IMR-90 (cell line): ENCODE measurements around the gene DLD. TPM values are rescaled to one million over a fixed set of nuclear protein-coding genes. Genes with fewer than 3 reads are reported as not detected.

Experiments
- ATAC-seq: fragments of 200-7000 bp; cut with Tn5 transposase; 2 replicates; pipeline ENCODE4 v1.9.1; 2020; ENCODE audit warnings: low read depth, mild to moderate bottlenecking, moderate library complexity
- BruUV-seq: library from RNA; stranded (reverse); fragments of 400-500 nt; replicated peaks from 2 replicates; lab custom pipeline; 2021; lab: Mats Ljungman, UMichigan
- CTCF ChIA-PET: fragments of 300-600 bp; formaldehyde crosslinking; extraction: SDS; loops from one replicate; lab custom pipeline; 2021; ENCODE audit warnings: antibody characterized with exemption; lab: Yijun Ruan, JAX
- POLR2A ChIA-PET: fragments of 300-600 bp; sonication (Branson Sonifier 250); formaldehyde crosslinking; loops from one replicate; lab custom pipeline; 2022; ENCODE audit warnings: antibody characterized with exemption; ENCODE audit not compliant: unreplicated experiment; lab: Charles Lee
- DNase-seq: peaks from one replicate; pipeline ENCODE4 v3.0.0; 2013
- H2AFZ ChIP-seq: replicated peaks from 2 replicates; pipeline ENCODE3; 2013; ENCODE audit warnings: low read length, mild to moderate bottlenecking; ENCODE audit not compliant: poor library complexity
- H2AK5ac ChIP-seq: 2 replicates; pipeline ENCODE4 v1.6.1; 2013; ENCODE audit warnings: low read depth, low read length, inconsistent platforms
- H2AK9ac ChIP-seq: replicated peaks from 2 replicates; pipeline ENCODE3; 2013; ENCODE audit warnings: mild to moderate bottlenecking, low read depth, low read length, moderate library complexity; ENCODE audit not compliant: poor library complexity
- H2BK120ac ChIP-seq: 2 replicates; pipeline ENCODE4 v1.6.1; 2013; ENCODE audit warnings: low read depth, low read length, inconsistent platforms
- H2BK15ac ChIP-seq: 3 replicates; pipeline ENCODE4 v1.6.1; 2013; ENCODE audit warnings: low read depth, low read length, inconsistent platforms
- H2BK20ac ChIP-seq: 2 replicates; pipeline ENCODE4 v1.6.1; 2013; ENCODE audit warnings: low read depth, mild to moderate bottlenecking, inconsistent platforms, low read length, moderate library complexity
- H2BK5ac ChIP-seq: 2 replicates; pipeline ENCODE4 v1.6.1; 2013; ENCODE audit warnings: mild to moderate bottlenecking, low read depth, low read length, inconsistent platforms; ENCODE audit not compliant: poor library complexity, severe bottlenecking
- H3K14ac ChIP-seq: replicated peaks from 2 replicates; pipeline ENCODE4 v1.6.1; 2013; ENCODE audit warnings: low read depth, low read length, inconsistent platforms
- H3K18ac ChIP-seq: 2 replicates; pipeline ENCODE4 v1.6.1; 2013; ENCODE audit warnings: low read depth, low read length, control low read depth
- H3K23ac ChIP-seq: 2 replicates; pipeline ENCODE4 v1.6.1; 2013; ENCODE audit warnings: low read depth, low read length, inconsistent platforms
- H3K27ac ChIP-seq: 2 replicates; pipeline ENCODE4 v1.5.1; 2013; ENCODE audit warnings: mild to moderate bottlenecking, control low read depth, low read length; ENCODE audit not compliant: insufficient read depth
- H3K27me3 ChIP-seq: 2 replicates; pipeline ENCODE4 v1.6.1; 2013; ENCODE audit warnings: low read length; ENCODE audit not compliant: control insufficient read depth, insufficient read depth
- H3K36me3 ChIP-seq: 2 replicates; pipeline ENCODE4 v1.6.1; 2013; ENCODE audit warnings: low read length, mixed read lengths; ENCODE audit not compliant: control insufficient read depth, insufficient read depth
- H3K4ac ChIP-seq: 2 replicates; pipeline ENCODE4 v1.6.1; 2013; ENCODE audit warnings: low read depth, low read length, inconsistent platforms
- H3K4me1 ChIP-seq: 2 replicates; pipeline ENCODE4 v1.6.1; 2013; ENCODE audit warnings: low read length, mixed read lengths; ENCODE audit not compliant: control insufficient read depth, insufficient read depth
- H3K4me2 ChIP-seq: 2 replicates; pipeline ENCODE4 v1.6.1; 2013; ENCODE audit warnings: low read depth, mild to moderate bottlenecking, control low read depth, low read length, moderate library complexity
- H3K4me3 ChIP-seq: 2 replicates; pipeline ENCODE4 v1.5.1; 2013; ENCODE audit warnings: low read depth, mild to moderate bottlenecking, control low read depth, low read length, moderate library complexity; ENCODE audit not compliant: insufficient read depth
- H3K56ac ChIP-seq: 2 replicates; pipeline ENCODE4 v1.6.1; 2013; ENCODE audit warnings: low read length, inconsistent platforms; ENCODE audit not compliant: insufficient read depth; ENCODE audit errors: extremely low read depth
- H3K79me1 ChIP-seq, 2 experiments: 2 replicates each; pipeline ENCODE4 v1.6.1; 2013; ENCODE audit warnings: low read length in 2 of 2, inconsistent platforms in 1 of 2, low read depth in 1 of 2
- H3K9ac ChIP-seq: 2 replicates; pipeline ENCODE4 v1.6.1; 2013; ENCODE audit warnings: low read depth, low read length, control low read depth
- H3K9me1 ChIP-seq: 2 replicates; pipeline ENCODE4 v1.6.1; 2013; ENCODE audit warnings: low read length, inconsistent platforms; ENCODE audit not compliant: insufficient read depth
- H3K9me3 ChIP-seq: 2 replicates; pipeline ENCODE4 v1.6.1; 2013; ENCODE audit warnings: low read length; ENCODE audit not compliant: control insufficient read depth, insufficient read depth
- H4K20me1 ChIP-seq: 2 replicates; pipeline ENCODE4 v1.6.1; 2013; ENCODE audit warnings: low read length, inconsistent platforms; ENCODE audit not compliant: insufficient read depth
- H4K5ac ChIP-seq: 2 replicates; pipeline ENCODE4 v1.6.1; 2013; ENCODE audit warnings: mild to moderate bottlenecking, low read depth, low read length, control low read depth
- H4K8ac ChIP-seq, 2 experiments: 2 replicates each; pipeline ENCODE4 v1.6.1; 2013; ENCODE audit warnings: low read depth in 2 of 2, low read length in 2 of 2, control low read depth in 1 of 2, inconsistent platforms in 1 of 2
- H4K91ac ChIP-seq: 2 replicates; pipeline ENCODE4 v1.6.1; 2013; ENCODE audit warnings: low read depth, low read length, inconsistent platforms; ENCODE audit not compliant: insufficient read depth
- BHLHE40 ChIP-seq: fragments of 150-350 bp; IDR thresholded peaks from 2 replicates; pipeline ENCODE4 v1.6.1; 2016; ENCODE audit warnings: mild to moderate bottlenecking, low read depth, low read length
- CEBPB ChIP-seq: IDR thresholded peaks from 2 replicates; pipeline ENCODE4 v1.6.1; 2012; ENCODE audit warnings: low read depth, low read length, improper control_type of control experiment
- CHD1 ChIP-seq: IDR thresholded peaks from 2 replicates; pipeline ENCODE4 v1.6.1; 2012; ENCODE audit warnings: low read depth, low read length, improper control_type of control experiment
- FOS ChIP-seq: fragments of 150-350 bp; IDR thresholded peaks from 2 replicates; pipeline ENCODE4 v1.6.1; 2016; ENCODE audit warnings: low read depth, low read length
- MAFK ChIP-seq: IDR thresholded peaks from 2 replicates; pipeline ENCODE4 v1.6.1; 2012; ENCODE audit warnings: low read depth, low read length, improper control_type of control experiment
- MAZ ChIP-seq: IDR thresholded peaks from 2 replicates; pipeline ENCODE4 v1.6.1; 2012; ENCODE audit warnings: low read depth, mild to moderate bottlenecking, low read length, improper control_type of control experiment, moderate library complexity, borderline replicate concordance
- MXI1 ChIP-seq: IDR thresholded peaks from 2 replicates; pipeline ENCODE4 v1.6.1; 2012; ENCODE audit warnings: low read depth, mild to moderate bottlenecking, low read length, moderate library complexity, borderline replicate concordance
- NFE2L2 ChIP-seq: fragments of 150-350 bp; IDR thresholded peaks from 2 replicates; pipeline ENCODE4 v1.6.1; 2016; ENCODE audit warnings: low read depth, mild to moderate bottlenecking, low read length
- POLR2A ChIP-seq: IDR thresholded peaks from 2 replicates; pipeline ENCODE4 v1.6.1; 2012; ENCODE audit warnings: mild to moderate bottlenecking, low read depth, low read length
- RAD21 ChIP-seq: IDR thresholded peaks from 2 replicates; pipeline ENCODE4 v1.6.1; 2012; ENCODE audit warnings: low read length, improper control_type of control experiment
- RCOR1 ChIP-seq: IDR thresholded peaks from 2 replicates; pipeline ENCODE4 v1.6.1; 2012; ENCODE audit warnings: mild to moderate bottlenecking, low read length, improper control_type of control experiment; ENCODE audit not compliant: insufficient replicate concordance
- RFX5 ChIP-seq: IDR thresholded peaks from 2 replicates; pipeline ENCODE4 v1.8.0; 2012; ENCODE audit warnings: low read depth, mild to moderate bottlenecking, low read length, moderate library complexity
- SMC3 ChIP-seq: fragments of 150-350 bp; IDR thresholded peaks from 2 replicates; pipeline ENCODE4 v1.6.1; 2016; ENCODE audit warnings: low read depth, mild to moderate bottlenecking, antibody characterized with exemption, low read length, moderate library complexity
- WGBS, 2 experiments: methylation state at CpG; one replicate each; pipeline versions ENCODE4 v1.1.5 to v1.1.7; 2013; ENCODE audit warnings: missing lambda C conversion rate in 2 of 2; ENCODE audit not compliant: insufficient read length in 1 of 2; ENCODE audit errors: extremely low coverage in 2 of 2; 5-methylcytosine and 5-hydroxymethylcytosine counted together
- dilution Hi-C: fragments of 300-500 bp; cut with HindIII; formaldehyde crosslinking; loops from one replicate; pipeline ENCODE4 v1.14.3; 2018; ENCODE audit warnings: low sequenced_read_pairs; ENCODE audit not compliant: unreplicated experiment
- in situ Hi-C: fragments of 300-500 bp; cut with MboI; formaldehyde crosslinking; loops from 3 replicates; pipeline ENCODE4 v1.14.3; 2019; ENCODE audit warnings: low sequenced_read_pairs, inconsistent platforms, mixed read lengths
- intact Hi-C: fragments of 100-400 bp; cut with micrococcal nuclease; formaldehyde crosslinking; loops from 2 replicates; pipeline ENCODE4 v1.10.0; 2022
- polyA plus RNA-seq, 3 experiments: library from polyadenylated mRNA; depleted of rRNA; stranded (reverse); fragments of >200 nt; gene quantifications; 2 replicates each; pipeline ENCODE4 v1.2.3, GENCODE V29; 2012; ENCODE audit warnings: low replicate concordance in 1 of 3
- total RNA-seq: library from RNA; depleted of rRNA; stranded (reverse); fragments of >200 nt; gene quantifications from 2 replicates; pipeline ENCODE4 v1.2.3, GENCODE V29; 2012
- TF ChIP-seq, protein P1 (sequence below): conservative IDR thresholded peaks from 2 replicates; pipeline ENCODE4 v1.5.1; 2012; ENCODE audit warnings: mild to moderate bottlenecking, low read depth, low read length, improper control_type of control experiment
- TF ChIP-seq, protein P2 (sequence below): fragments of 150-350 bp; IDR thresholded peaks from 2 replicates; pipeline ENCODE4 v1.6.1; 2017; ENCODE audit warnings: mild to moderate bottlenecking, antibody characterized with exemption, low read length, low read depth
- TF ChIP-seq, protein P3 (sequence below): fragments of 150-350 bp; IDR thresholded peaks from 2 replicates; pipeline ENCODE4 v1.6.1; 2016; ENCODE audit warnings: low read depth, mild to moderate bottlenecking, low read length, moderate library complexity, borderline replicate concordance

DLD gene
- total and polyA plus RNA-seq, 2 of the 4 experiments (the other 2 are of a cell fraction), result 121 to 361 TPM

DNA sequence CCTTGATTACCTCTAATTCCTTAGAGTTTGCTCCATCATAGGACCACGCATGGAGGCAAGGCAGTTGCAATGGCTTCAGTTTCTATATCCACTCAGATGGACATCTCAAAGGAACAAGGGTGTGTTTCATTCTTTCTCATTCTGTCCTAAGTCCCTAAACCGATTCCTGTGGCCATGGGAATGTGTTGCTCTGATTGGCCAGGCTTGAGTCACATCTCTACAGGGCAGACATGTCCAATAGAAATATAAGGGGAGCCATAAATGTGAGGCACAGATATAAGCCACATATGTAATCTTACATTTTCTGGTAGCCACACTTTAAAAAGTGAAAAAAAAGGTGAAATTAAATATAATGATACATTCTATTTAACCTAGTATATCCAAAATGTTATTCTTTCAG is 16.9 kb upstream of the DLD start:
- dilution Hi-C loops (no loop called here), intact Hi-C loops (loop anchor here (1.0 to 10.0 kb wide), 3 partner anchors 131 to 669 kb away; no protein-coding TSS in a partner anchor), in situ Hi-C loops (loop anchor here (5.0 to 10.0 kb wide), 2 partner anchors 129 to 412 kb away; partner anchors contain the start of gene CBLL1)
- H3K56ac ChIP-seq, result no peak overlapping the region
- H3K4me1 ChIP-seq, result no peaks in the 10 kb centered on the region
- ChIA-PET CTCF (interaction anchor here (1.2 to 1.3 kb wide), 3 partner anchors 16 to 411 kb away, joined by 4 to 13 read pairs (median 12); partner anchors contain the start of gene CBLL1), POLR2A (no interaction called here)
- no peaks in the 10 kb centered on the region for H3K9me3 ChIP-seq
- no peak overlapping the region for H2AK5ac ChIP-seq
- peaks cover 15% of the 10 kb centered on the region for H3K27me3 ChIP-seq
- H3K9me1 ChIP-seq, result no peaks in the 10 kb centered on the region
- no peak overlapping the region for H3K4me2 ChIP-seq
- no peak overlapping the region for H4K8ac ChIP-seq
- no peak overlapping the region for H3K14ac ChIP-seq
- no peak overlapping the region for H2BK20ac ChIP-seq
- no peak overlapping the region for H3K27ac ChIP-seq
- H2AFZ ChIP-seq, result peak overlapping the region; percentile 21
- ATAC-seq, result no peak
- H3K79me1 ChIP-seq, result no peaks in the 10 kb centered on the region
- no peak overlapping the region for H2BK120ac ChIP-seq
- no peak overlapping the region for H3K4me3 ChIP-seq
- no TSS peak for BruUV-seq
- peak overlapping the region; percentile 55 for H2AK9ac ChIP-seq
- H4K20me1 ChIP-seq, result no peaks in the 10 kb centered on the region
- no peak overlapping the region for H2BK5ac ChIP-seq
- TF ChIP-seq NFE2L2 (no peak), MAFK (no peak), SMC3 (no peak), CHD1 (no peak), CEBPB (no peak), RFX5 (no peak), FOS (no peak), RCOR1 (no peak), RAD21 (no peak), POLR2A (no peak), BHLHE40 (no peak), MXI1 (no peak), MAZ (no peak)
- TF ChIP-seq, protein P1, sequence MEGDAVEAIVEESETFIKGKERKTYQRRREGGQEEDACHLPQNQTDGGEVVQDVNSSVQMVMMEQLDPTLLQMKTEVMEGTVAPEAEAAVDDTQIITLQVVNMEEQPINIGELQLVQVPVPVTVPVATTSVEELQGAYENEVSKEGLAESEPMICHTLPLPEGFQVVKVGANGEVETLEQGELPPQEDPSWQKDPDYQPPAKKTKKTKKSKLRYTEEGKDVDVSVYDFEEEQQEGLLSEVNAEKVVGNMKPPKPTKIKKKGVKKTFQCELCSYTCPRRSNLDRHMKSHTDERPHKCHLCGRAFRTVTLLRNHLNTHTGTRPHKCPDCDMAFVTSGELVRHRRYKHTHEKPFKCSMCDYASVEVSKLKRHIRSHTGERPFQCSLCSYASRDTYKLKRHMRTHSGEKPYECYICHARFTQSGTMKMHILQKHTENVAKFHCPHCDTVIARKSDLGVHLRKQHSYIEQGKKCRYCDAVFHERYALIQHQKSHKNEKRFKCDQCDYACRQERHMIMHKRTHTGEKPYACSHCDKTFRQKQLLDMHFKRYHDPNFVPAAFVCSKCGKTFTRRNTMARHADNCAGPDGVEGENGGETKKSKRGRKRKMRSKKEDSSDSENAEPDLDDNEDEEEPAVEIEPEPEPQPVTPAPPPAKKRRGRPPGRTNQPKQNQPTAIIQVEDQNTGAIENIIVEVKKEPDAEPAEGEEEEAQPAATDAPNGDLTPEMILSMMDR, result no peak
- TF ChIP-seq, protein P2, sequence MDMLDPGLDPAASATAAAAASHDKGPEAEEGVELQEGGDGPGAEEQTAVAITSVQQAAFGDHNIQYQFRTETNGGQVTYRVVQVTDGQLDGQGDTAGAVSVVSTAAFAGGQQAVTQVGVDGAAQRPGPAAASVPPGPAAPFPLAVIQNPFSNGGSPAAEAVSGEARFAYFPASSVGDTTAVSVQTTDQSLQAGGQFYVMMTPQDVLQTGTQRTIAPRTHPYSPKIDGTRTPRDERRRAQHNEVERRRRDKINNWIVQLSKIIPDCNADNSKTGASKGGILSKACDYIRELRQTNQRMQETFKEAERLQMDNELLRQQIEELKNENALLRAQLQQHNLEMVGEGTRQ, result no peak
- TF ChIP-seq, protein P3, sequence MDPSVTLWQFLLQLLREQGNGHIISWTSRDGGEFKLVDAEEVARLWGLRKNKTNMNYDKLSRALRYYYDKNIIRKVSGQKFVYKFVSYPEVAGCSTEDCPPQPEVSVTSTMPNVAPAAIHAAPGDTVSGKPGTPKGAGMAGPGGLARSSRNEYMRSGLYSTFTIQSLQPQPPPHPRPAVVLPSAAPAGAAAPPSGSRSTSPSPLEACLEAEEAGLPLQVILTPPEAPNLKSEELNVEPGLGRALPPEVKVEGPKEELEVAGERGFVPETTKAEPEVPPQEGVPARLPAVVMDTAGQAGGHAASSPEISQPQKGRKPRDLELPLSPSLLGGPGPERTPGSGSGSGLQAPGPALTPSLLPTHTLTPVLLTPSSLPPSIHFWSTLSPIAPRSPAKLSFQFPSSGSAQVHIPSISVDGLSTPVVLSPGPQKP, result no peak
- no peak overlapping the region for H3K18ac ChIP-seq
- no peak overlapping the region for H3K9ac ChIP-seq
- no CpG with 5 or more reads among the region's 2 CpGs for WGBS, 2 experiments
- H3K4ac ChIP-seq, result no peak overlapping the region
- H4K91ac ChIP-seq, result no peak overlapping the region
- no peak overlapping the region for H2BK15ac ChIP-seq
- 0 out of 2 replicates have a peak overlapping the region, but pooled peaks have one; percentile 24 for H3K23ac ChIP-seq
- no peak for DNase-seq
- H4K5ac ChIP-seq, result no peak overlapping the region
- H3K36me3 ChIP-seq, result no peaks in the 10 kb centered on the region
